Thyroid gland (tissue), 4 donors: ENCODE measurements around the gene LRRC74B. TPM values are rescaled to one million over a fixed set of nuclear protein-coding genes. Genes with fewer than 3 reads are reported as not detected.

Experiments used
- DNase-seq, 2 donors: peaks; one replicate each; pipeline ENCODE4 v3.0.0-alpha.2; 2019
- H3K27ac ChIP-seq, 3 donors: fragments of 200-600 bp; sonication (generic); 1 replicate in 2 of 3; 2 replicates in 1 of 3; pipeline ENCODE4 v1.5.1; 2016 to 2019; ENCODE audit warnings: mild to moderate bottlenecking in 1 of 3, moderate library complexity in 1 of 3
- H3K27me3 ChIP-seq: fragments of 200-600 bp; sonication (generic); one replicate; pipeline ENCODE4 v1.5.1; 2019
- H3K36me3 ChIP-seq, 2 donors: fragments of 200-600 bp; sonication (generic); one replicate each; pipeline ENCODE4 v1.5.1; 2016 to 2019
- H3K4me1 ChIP-seq, 2 donors: fragments of 200-600 bp; sonication (generic); one replicate each; pipeline ENCODE4 v1.5.1; 2017 to 2019
- H3K4me3 ChIP-seq, 3 donors: fragments of 200-600 bp; sonication (generic); replicated peaks in 1 of 3; 1 replicate in 2 of 3; 2 replicates in 1 of 3; pipeline ENCODE4 v1.5.1; 2016; ENCODE audit warnings: mild to moderate bottlenecking in 1 of 3
- H3K9me3 ChIP-seq: fragments of 200-600 bp; sonication (generic); one replicate; pipeline ENCODE4 v1.5.1; 2017
- POLR2A ChIP-seq, 2 donors: fragments of 450-650 bp; IDR thresholded peaks; one replicate each; pipeline ENCODE4 v1.6.1; 2017; ENCODE audit warnings: antibody characterized with exemption in 2 of 2, mild to moderate bottlenecking in 2 of 2, moderate library complexity in 1 of 2
- WGBS, 2 donors: methylation state at CpG; one replicate each; pipeline ENCODE4 v1.1.5; 2017; 5-methylcytosine and 5-hydroxymethylcytosine counted together
- intact Hi-C: fragments of 100-400 bp; cut with DNase I; formaldehyde crosslinking; loops from one replicate; pipeline ENCODE4 v1.15.1; 2023
- total RNA-seq, 4 donors: library from RNA; depleted of rRNA; stranded (reverse); fragments of >200 nt; gene quantifications; one replicate each; pipeline ENCODE4 v1.2.3, GENCODE V29; 2016
- TF ChIP-seq, protein P1 (sequence below), 6 experiments: fragments of 200-600 bp in 3 of 6; fragments of 450-650 bp in 3 of 6; sonication (generic) in 3 of 6; IDR thresholded peaks; one replicate each; pipeline ENCODE4 v1.5.1; 2016 to 2019; ENCODE audit warnings: antibody characterized with exemption in 6 of 6, mild to moderate bottlenecking in 2 of 6, inconsistent platforms in 1 of 6, moderate library complexity in 1 of 6

Gene LRRC74B
- total RNA-seq, 4 donors from 2014 or later, result not detected

- DNase-seq, result no peak
- H3K36me3 ChIP-seq, result no peaks in the 10 kb centered on the region
- no peaks in the 10 kb centered on the region for H3K9me3 ChIP-seq
- 81 to 87% methylated on average over 10 to 14 of the region's 14 CpGs for WGBS, 2 donors
- H3K4me3 ChIP-seq, result no peak overlapping the region
- TF ChIP-seq POLR2A (IDR thresholded peaks at IDR 0.05), result no peak
- TF ChIP-seq, protein P1, sequence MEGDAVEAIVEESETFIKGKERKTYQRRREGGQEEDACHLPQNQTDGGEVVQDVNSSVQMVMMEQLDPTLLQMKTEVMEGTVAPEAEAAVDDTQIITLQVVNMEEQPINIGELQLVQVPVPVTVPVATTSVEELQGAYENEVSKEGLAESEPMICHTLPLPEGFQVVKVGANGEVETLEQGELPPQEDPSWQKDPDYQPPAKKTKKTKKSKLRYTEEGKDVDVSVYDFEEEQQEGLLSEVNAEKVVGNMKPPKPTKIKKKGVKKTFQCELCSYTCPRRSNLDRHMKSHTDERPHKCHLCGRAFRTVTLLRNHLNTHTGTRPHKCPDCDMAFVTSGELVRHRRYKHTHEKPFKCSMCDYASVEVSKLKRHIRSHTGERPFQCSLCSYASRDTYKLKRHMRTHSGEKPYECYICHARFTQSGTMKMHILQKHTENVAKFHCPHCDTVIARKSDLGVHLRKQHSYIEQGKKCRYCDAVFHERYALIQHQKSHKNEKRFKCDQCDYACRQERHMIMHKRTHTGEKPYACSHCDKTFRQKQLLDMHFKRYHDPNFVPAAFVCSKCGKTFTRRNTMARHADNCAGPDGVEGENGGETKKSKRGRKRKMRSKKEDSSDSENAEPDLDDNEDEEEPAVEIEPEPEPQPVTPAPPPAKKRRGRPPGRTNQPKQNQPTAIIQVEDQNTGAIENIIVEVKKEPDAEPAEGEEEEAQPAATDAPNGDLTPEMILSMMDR (IDR thresholded peaks at IDR 0.05), result no peak
- no peaks in the 10 kb centered on the region for H3K27me3 ChIP-seq
- intact Hi-C loops, result no loop called here
- H3K27ac ChIP-seq, result no peak overlapping the region
- peaks cover 8 to 17% of the 10 kb centered on the region in 2 donors for H3K4me1 ChIP-seq
Observed at GRCh38 chr22:21012446-21013407, 33.0 kb upstream of the LRRC74B start.

- 17 to 28% methylated on average over 10 to 15 of the region's 24 CpGs for WGBS, 2 donors
- H3K27ac ChIP-seq, result peak overlapping the region in 1 of 3 donors; percentile 3
- H3K4me3 ChIP-seq, result peak overlapping the region in 1 of 3 donors; percentile 8
- TF ChIP-seq, protein P1 (IDR thresholded peaks at IDR 0.05), result no peak
- TF ChIP-seq POLR2A (IDR thresholded peaks at IDR 0.05), result no peak
- intact Hi-C loops, result no loop called here
- H3K27me3 ChIP-seq, result no peaks in the 10 kb centered on the region
- no peaks in the 10 kb centered on the region for H3K36me3 ChIP-seq
- peaks cover 8 to 17% of the 10 kb centered on the region in 2 donors for H3K4me1 ChIP-seq
- DNase-seq, result no peak
- no peaks in the 10 kb centered on the region for H3K9me3 ChIP-seq
Observed at GRCh38 chr22:21013657-21014201, 32.0 kb upstream of the LRRC74B start.

GRCh38 chr22:21014202-21014725, 31.5 kb upstream of the LRRC74B start:
- Histone ChIP-seq H3K36me3 (no peaks in the 10 kb centered on the region), H3K27me3 (no peaks in the 10 kb centered on the region), H3K27ac (peak overlapping the region in 1 of 3 donors; percentile 3), H3K4me3 (peak overlapping the region in 1 of 3 donors; percentile 8), H3K4me1 (peaks cover 8 to 17% of the 10 kb centered on the region in 2 donors), H3K9me3 (no peaks in the 10 kb centered on the region)
- WGBS, 2 donors, result 3 to 4% methylated on average over 25 to 32 of the region's 40 CpGs
- TF ChIP-seq POLR2A (IDR thresholded peaks at IDR 0.05), result no peak
- TF ChIP-seq, protein P1 (IDR thresholded peaks at IDR 0.05), result no peak
- intact Hi-C loops, result no loop called here
- DNase-seq, result peak; percentile 82 to 92

GRCh38 chr22:21014726-21015465, 30.9 kb upstream of the LRRC74B start, which contains the start of gene P2RX6:
P2RX6 (plus strand) TSS chr22:21015165; CDS start chr22:21015175, 10 bp downstream.
- H3K9me3 ChIP-seq, result no peaks in the 10 kb centered on the region
- H3K4me1 ChIP-seq, result peaks cover 8 to 17% of the 10 kb centered on the region in 2 donors
- intact Hi-C loops, result loop anchor here (5.0 kb wide), 1 partner anchor 48 kb away; the partner anchor contains the start of gene AIFM3
- WGBS, 2 donors, result 34 to 38% methylated on average over 12 of the region's 12 CpGs
- H3K36me3 ChIP-seq, result no peaks in the 10 kb centered on the region
- H3K27me3 ChIP-seq, result no peaks in the 10 kb centered on the region
- TF ChIP-seq, protein P1 (IDR thresholded peaks at IDR 0.05), result no peak
- no peak for TF ChIP-seq POLR2A (IDR thresholded peaks at IDR 0.05)
- DNase-seq, result no peak
- peak within 1 kb of the TSS in 1 of 3 donors; percentile 3 for H3K27ac ChIP-seq
- peak within 1 kb of the TSS in 1 of 3 donors; percentile 8 for H3K4me3 ChIP-seq
